GM21576 (cell line): ENCODE data around the gene APBA3.

Source experiments
- ATAC-seq: cut with Tn5 transposase; IDR thresholded peaks from one replicate; pipeline ENCODE4 v1.9.1; 2021; ENCODE audit warnings: mild to moderate bottlenecking, moderate library complexity; ENCODE audit not compliant: unreplicated experiment

The APBA3 gene

DNA sequence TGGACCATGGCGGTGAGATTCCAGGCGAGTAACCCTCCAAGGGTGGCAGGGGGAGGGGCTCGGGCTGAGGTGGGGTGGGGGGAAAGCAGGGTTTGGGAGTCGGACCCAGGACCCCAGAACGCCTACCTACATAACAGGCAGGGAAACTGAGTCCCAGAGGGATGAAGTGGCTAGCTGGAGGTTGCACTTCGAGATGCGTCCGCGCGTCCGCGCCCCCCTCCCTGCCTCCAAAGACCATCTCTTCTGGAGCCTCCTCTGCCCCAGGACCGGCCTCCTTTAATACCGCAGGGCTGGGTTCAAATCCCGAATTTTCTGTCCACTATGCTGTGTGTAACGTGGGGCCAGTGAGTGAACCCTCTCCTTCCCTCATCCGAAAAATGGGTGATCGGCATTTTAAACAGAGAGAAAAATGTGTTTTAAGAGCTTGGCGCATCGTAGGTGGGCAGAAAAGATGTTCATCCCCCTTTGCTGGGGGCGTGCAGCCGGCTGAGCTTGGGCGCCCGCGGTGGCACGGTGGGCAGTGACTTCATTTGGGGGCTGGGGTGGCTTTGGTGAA is 39.5 kb downstream of the APBA3 start:
- no peak for ATAC-seq

DNA sequence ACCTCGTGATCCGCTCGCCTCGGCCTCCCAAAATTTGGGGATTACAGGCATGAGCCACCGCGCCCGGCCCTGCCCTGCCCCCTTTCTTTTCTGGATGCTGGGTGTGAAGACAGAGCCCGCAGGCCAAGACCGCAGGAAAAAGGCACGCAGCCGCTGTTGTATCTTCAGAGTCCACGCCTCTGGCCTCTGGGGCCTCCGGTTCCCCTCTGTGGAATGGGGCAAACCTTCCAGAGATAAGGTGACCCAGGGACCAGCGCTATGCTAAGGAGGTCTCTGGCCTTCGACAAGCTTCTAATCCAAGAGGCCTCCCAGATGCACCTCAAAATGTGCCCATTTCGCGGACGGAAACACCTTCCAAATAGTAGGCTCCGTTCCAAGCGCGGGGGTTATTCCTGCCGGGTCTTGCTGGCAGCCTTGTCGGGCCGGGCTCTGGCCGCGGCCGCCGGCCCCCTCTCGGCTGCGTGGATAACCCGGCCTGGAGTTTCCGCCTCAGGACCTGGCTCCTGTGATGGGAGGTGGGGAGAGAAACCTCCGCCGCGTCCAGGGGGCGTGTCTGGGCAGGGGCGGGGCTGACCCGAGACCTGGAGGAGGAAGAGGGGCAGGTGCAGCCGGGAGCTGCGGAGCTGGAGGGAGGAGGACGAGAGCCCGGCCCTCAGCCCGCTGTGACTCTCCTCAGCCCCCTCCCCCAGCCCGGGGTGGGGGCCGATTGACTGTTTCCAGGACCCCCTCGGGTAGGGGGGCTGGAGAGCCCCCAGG is 40.2 kb downstream of the APBA3 start:
- ATAC-seq = no peak

DNA sequence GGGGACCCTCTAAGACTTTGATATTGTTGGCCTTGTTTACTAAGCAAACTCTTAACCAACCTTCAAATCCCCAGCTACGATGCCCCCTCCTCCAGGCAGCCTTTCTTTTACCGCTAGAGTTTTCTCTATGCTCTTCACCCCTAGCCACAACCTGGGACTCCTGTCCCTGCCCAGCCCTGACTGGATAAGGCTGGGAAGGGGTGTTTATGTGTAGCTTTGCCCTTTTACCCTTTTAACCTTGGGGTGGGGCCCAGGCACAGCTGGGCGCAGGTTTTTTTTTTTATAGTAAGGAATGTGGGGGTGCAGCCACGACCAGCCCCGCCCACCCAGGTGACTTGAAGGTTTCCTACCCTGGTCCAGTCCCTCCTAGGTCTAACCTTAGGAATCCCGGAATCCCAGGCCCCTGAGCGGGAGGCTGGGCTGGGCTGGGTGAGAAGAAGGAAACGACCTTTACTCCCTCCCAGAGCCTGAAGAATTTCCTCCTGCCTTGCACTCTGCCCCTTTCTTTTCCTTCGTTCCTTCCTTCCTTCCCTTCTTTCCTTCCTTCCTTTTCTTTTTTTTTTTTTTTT is 41.1 kb downstream of the APBA3 start:
- ATAC-seq = no peak

DNA sequence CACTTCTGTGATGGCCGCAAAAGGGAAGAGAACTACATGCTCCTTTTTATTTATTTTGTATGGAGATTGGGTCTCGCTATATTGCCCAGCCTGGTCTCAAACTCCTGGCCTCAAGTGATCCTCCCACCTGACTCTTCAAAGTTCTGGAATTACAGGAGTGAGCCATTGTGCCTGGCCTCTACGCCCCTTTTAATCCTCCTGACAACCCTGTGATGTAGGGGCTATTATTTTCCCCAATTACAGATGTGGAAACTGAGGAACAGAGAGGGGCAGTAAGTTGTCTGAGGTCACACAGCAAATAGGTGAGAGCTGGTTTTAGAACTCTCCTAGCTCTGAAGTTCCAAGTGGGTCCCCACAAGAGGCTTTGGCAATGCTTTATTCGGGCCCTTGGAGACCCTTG is 41.6 kb downstream of the APBA3 start:
- no peak for ATAC-seq

DNA sequence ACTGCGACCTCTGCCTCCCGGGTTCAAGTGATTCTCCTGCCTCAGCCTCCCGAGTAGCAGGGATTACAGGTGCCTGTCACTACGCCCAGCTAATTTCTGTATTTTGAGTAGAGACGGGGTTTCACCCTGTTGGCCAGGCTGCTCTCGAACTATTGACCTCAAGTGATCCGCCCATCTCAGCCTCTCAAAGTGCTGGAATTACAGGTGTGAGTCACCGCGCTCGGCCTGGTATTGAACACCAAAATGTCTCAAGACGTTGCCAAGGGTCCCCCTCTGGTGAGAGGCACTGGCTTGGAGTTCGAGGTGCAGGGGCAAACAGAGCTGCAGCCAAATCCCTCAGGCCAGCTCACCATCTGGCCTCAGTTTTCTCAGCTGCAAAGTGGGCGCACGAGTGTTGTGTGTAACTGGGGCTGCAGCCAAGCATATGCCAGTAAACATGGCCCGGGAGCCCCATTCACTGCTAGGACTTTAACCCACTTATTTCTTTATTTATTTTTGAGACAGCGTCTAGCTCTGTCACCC is 45.3 kb downstream of the APBA3 start:
- no peak for ATAC-seq

DNA sequence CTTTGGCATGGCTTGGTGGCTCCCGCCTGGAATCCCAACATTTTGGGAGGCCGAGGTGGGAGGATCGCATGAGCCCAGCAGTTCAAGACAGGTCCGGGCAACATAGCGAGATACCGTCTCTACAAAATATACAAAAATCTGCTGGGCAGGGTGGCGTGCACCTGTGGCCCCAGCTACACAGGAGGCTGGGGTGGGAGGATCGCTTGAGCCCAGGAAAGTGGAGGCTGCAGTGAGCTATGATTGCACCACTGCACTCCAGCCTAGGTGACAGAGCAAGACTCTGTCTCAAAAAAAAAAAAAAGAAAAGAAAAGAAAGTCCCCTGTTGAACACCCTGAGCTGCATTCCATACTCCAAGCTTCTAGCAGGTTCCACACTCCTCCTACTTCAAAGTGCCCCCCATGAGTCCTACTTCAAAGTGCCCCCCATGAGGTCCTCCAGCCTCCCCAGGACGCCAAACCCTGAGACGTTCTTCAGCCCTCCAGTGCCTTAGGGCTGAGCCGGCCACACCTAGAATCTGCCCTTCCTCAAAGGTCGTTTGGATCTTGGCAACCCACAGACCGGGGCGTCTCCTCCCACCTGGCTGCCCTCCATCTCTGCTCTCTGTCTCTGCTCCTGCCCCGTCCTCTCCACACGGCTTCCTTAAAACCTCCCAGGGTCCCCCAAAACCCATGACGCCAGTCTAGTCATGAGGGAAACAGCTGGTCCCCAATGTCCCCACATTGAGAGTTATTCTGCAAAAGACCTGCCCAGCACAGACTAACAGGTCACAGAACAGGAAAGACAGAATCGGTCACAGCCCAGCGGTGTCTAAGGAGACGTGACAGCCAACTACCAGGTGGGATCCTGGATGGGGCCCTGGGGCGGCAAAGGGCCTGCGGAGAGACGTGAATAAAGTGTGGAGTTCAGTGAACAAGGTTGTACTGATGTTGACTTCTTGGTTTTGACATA is 48.6 kb downstream of the APBA3 start:
- ATAC-seq = no peak

DNA sequence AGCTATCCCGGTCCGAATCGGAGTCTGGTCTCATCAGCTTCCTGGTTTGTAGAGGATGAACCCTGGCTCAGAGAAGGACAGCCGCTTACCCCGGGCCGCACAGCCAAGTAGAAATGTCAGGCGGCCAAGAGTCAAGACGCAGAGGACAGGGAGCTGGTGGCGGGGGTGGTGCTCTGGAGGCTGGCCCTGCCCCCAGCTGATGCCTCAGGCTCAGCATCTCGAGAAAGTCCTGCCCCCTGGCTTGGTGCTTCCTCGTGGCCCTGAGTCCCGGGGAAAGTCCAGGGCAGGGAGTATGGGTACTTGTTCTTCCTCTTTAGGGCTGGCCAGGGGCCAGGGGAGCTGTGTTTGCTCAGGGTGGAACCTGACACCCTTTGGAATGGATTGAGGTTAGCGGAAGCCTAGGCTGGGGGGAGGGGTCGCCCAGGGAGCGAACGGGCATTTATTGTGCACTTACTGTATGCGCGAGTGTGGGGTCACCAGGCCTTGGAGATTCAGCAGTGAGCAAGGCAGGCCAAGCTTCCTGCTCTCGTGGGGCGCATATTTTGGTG is 51.2 kb downstream of the APBA3 start:
- no peak for ATAC-seq

DNA sequence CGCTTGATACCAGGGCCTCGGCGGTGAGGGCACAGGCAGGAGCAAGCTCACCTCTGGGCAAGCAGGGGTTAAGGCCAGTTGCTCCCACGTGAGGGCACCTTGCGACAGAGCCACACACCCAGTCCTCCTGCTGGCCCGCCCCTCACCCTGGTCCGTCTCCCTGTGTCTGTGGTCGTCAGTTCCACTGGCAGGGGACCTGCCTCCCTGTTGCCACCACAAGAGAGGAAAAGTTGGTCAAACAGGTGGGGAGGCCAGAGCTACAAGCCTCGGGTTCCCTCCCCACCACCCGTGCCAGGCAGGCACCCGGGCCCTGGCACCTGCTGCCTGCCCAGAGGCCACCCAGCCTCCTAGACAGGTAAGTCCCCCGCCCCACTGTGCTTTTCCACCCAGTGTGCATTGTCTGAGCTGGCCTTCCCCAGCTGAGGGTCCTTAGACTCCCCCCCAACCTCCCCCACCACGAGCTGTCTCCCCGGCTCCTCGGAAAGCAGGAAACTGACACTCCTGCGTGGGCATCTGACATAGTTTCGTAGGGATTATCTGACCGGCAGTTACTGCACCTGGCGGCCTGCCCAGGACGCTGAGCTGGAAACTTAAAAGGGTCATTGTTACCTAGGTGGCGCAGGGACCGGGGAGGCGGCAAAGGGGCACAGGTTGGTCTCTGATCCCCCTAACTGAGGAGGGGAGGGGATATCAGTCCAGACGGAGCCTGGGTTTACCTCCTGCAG is 53.1 kb downstream of the APBA3 start, which contains the start of gene TJP3:
TSS of gene TJP3 (plus strand) at position 178 of the 725 bp plus-strand sequence. CDS start 20,049 bp downstream, outside the sequence.
- no peak for ATAC-seq

DNA sequence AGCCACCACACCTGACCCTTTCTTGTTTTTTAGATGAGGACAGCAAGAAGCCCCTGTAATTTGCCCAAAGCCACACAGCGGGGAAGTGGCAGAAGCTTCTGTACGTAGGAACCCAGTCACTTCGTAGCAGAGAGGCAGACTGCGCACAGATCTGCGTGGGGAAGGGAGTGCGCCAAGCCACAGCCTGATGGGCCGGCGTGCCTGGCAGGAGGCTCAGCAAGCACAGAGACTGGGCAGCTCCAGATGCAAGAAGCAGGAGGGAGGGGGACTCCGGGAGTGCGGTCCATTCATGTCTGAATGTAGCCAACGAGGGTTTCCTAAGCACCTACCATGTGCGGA is 53.7 kb downstream of the APBA3 start:
- ATAC-seq = no peak

DNA sequence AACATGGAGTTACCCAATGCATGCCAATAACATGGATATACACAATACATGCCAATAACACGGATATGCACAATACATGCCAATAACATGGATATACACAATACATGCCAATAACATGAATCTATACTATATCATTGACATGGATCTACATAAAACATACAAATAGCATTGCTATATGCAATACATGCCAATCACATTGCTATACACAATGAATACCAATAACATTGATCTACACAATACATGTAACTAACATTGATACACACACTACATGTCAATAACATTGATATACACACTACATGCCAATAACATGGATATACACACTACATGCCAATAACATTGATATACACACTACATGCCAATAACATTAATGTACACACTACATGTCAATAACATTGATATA is 60.3 kb downstream of the APBA3 start:
- no peak for ATAC-seq
